Endometrial microvascular endothelial cells (primary cell): ENCODE data around the gene PRKD2. TPM values are rescaled to one million over a fixed set of nuclear protein-coding genes. Genes with fewer than 3 reads are reported as not detected.

Experiments
- total RNA-seq: library from RNA; depleted of rRNA; stranded (reverse); fragments of >200 nt; gene quantifications from one replicate; pipeline ENCODE4 v1.2.3, GENCODE V29; 2015; ENCODE audit errors: inconsistent ontology term

Gene PRKD2
- total RNA-seq, 1 donor from 2014 or later = 30.9 TPM

Other genes with a start within 250 kb of the PRKD2 start
- gene PNMA8A, start 245.6 kb downstream of the PRKD2 start, total RNA-seq = not detected
- not detected for gene PNMA8B, start 221.2 kb downstream of the PRKD2 start, total RNA-seq
- 277 TPM for gene CALM3, start 115.8 kb downstream of the PRKD2 start, total RNA-seq
- gene PTGIR, start 92.0 kb downstream of the PRKD2 start, total RNA-seq = 0.46 TPM
- gene GNG8, start 80.9 kb downstream of the PRKD2 start, total RNA-seq = not detected
- gene DACT3, start 55.9 kb downstream of the PRKD2 start, total RNA-seq = 0.19 TPM
- 18.6 TPM for gene FKRP, start 28.9 kb upstream of the PRKD2 start, total RNA-seq
- gene STRN4, start 29.3 kb upstream of the PRKD2 start, total RNA-seq = 95.9 TPM
- 138 TPM for gene SLC1A5, start 71.5 kb upstream of the PRKD2 start, total RNA-seq
- 287 TPM for gene AP2S1, start 133.7 kb upstream of the PRKD2 start, total RNA-seq
- gene ARHGAP35, start 143.9 kb upstream of the PRKD2 start, total RNA-seq = 24.3 TPM